Putamen (tissue), 1 donor: Measurements from ENCODE around the gene PPP1R3D.
A peak's percentile ranks its signal among the peaks of the same experiment; 100 is the strongest.

Experiments
- DNase-seq: peaks from one replicate; pipeline ENCODE4 v3.0.0-alpha.2; 2016; ENCODE audit warnings: low spot score

Gene PPP1R3D

DNA sequence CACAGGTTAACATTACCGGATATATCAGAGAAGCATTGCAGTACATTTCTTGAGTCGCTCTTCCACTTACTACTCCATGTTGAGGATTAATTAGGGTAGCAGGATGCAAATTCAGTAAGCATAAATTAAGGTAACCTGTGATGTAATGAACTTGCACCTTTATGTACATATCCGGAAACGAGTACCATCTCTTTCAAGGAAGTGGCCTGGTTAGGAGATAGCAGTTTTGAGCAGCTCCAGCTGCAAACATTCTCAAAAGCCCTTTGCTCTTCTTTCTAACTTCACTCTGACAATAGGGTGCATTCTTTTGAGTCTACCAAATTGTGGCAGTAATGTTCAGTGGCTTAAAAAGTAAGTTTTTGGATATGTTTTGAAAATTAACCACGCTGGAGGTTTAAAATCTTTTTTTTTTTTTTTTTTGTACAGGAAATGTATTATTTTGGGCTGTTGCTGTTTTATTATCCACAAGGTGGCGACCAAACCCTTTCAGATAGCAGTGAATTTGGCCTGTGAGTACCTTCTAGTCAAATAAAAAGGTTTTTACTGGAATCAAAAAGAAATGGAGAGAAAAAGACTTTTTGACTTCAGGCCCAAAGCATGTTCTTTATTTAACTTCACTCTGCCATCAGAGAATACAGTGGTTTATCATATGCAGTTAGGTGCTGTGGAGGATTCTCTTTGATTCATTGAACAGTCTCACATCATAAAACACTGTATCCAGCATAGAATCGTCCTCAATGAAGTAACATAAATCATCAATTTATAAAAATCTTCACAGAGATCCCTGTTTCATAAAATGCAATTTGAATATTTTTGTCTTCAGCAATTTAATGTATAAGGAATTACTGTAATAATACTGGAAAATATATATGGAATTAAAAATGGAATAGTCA, 9.0 kb upstream of the PPP1R3D start:
- DNase-seq = peak; percentile 66

DNA sequence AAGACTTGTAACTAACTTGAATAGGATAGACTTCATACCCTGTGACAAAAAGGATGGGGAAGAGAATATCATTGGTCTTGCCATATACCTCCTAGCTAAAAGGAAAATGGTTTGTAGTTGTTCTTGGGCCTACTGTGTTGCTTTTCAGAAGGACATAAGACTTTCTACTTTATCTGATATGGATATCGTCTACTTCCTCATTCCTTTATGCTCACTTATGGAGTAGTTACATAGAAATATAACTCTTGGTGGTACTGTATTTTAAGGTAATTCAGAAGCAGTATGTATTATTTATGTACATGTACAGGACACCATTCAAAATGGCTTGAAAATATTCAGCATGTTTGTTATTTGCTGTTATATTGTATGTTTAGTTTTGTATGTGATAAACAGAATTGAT, 8.1 kb upstream of the PPP1R3D start:
- no peak for DNase-seq

DNA sequence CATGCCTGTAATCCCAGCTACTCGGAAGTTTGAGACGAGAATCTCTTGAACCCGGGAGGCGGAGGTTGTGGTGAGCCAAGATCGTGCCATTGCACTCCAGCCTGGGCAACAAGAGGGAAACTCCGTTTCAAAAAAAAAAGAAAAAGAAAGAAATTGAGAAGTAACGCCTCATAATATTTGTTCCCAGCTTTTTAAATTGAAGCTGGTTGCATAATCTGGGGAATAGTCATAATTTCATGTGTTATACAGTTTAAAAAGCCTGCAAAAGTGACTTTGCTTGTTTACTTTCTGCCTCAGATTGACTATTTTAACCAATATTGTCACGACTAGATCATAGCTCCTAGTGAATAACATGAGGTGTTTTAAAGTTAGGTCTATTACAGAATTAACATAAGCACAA, 7.3 kb upstream of the PPP1R3D start:
- DNase-seq = no peak

DNA sequence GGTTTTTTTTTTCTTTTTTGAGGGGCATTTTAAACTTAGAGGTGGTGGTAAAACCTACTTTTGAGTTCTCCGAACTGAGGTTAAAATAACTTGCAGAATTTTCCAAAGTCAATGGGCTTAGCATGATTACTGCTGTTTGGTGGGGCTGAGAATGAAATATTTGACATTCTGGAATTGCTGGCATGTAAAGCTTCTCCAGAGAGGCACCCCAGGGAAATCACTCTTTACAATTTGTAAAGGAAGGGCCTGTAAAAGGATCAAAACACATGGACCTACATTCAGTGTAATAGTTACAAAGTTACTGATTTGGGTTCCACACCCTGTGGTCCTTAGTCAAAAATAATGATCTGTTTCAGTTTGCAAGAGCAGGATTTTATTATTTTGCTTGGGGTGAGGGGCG, 5.6 kb upstream of the PPP1R3D start:
- DNase-seq = no peak

DNA sequence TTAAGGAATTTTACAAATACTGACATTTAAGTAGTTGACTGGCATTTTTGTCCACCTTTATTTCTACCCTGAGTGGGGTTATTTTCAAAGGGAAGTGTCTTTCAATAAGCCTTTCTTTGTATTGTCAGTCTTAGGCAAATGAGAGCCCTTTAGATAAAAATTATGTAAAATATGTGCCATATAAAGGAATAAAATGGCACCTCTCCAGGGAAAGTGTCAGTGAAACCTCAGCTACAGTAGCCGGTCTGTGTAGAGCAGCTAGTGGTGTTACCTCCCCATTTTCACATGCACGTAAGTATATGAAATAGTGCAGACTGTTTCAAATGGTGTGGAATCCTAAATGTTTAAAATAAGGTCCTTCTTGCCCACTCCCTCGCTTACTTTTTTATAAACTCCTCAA, 5.1 kb upstream of the PPP1R3D start:
- DNase-seq = no peak

DNA sequence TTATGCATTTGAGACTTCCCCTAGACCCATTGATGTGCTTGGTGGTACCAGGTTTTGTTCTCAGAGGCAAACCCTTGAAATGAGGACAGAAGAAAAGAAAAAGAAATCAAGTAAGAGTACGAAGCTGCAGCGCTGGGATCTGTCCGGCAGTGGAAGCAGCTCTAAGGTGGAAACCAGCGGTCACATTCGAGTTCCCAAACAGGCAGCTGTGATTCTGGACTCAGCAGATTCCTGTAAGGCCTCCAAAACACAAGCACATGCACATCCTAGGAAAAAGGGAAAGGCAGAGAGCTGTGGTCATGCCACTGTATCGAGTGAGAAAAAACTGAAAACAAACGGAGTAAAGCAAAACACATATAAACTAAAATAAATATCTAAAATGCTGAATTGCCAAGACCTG, 4.6 kb upstream of the PPP1R3D start:
- no peak for DNase-seq

DNA sequence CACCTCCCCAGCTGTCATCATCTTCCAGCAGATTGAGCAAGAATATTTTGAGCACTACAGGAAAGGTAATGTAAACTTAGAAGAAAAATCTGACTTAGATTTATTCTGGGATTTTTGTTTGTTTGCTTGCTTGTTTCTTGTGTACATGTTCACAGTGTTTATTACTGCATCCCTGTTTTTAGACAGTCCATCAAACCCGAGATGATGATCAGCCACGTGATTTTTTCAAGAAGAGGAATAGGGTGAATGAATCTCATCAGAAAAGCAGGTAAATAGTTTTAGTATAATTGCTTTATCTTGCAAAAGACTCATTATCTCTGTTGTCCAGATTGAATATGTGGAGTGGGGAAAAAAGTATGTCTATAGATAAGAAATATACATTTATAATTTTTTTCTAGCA, 2.1 kb upstream of the PPP1R3D start:
- no peak for DNase-seq

DNA sequence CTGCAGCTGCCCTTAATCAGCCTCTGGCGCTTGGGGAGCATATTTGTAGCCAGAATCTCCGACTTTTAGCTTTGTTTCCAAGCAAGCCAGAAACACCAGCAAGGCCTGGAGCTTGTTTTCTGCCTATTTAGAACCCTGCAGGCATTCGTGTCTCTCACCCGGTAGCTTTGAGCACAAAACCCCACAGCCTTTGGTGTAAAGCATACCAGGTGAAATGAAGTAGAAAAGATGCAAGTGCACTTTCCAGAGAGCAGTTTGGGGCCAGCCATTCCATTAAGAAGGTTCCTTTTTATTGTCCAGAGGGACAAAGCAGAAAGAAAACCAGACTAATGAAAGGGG, 820 bp upstream of the PPP1R3D start:
- no peak for DNase-seq

DNA sequence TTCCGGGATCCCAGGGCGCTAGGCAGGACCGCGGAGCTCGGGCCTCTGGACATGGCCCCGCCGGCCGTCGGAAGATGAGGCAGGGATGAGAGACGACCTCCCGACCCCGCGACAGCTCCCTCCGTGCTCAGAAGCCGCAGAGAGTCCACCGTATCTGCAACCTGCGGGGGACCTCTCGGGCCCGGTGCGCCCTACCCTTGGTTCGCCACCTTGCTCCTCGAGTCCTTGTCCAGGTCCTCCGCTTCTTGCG, 301 bp downstream of the PPP1R3D start:
- DNase-seq = peak; percentile 29

DNA sequence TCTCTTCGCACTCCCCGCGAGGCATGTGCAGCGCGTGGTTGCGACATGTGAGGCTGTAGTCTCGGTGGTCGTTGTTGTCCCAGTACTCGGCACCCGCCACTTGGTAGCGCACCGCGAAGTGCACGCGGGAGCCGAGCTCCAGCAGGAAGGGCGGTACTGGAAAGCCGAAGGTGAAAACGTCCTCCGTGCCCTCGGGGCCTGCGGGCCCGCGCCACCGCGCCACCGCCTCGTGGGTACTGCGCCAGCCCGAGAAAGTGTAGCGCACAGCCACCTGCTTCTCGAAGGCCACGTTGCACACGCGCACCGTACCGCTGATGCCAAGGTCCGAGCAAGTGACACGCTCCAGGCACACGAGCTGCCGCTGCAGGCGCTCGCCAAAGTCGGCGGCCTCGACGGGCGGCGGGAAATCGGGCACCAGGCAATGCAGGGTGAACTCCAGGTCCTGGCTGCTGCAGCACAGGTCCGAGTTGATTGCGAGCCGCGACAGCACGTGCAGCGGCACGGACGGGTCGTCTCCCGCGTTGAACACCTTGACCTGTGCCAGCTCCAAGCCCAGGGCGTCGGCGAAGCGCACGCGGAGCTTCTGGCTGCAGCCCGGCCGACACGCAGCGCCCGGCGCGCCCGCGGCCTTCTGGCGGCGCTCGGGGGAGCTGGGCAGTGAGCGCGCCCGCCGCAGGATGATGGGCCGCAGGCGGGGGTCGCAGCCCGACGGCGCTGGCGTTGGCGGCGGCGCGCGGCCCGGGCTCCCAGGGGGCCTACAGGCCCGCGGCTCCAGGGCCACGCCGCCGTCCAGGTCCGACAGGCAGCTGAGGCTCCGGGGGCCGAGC, 840 bp downstream of the PPP1R3D start:
- no peak for DNase-seq

DNA sequence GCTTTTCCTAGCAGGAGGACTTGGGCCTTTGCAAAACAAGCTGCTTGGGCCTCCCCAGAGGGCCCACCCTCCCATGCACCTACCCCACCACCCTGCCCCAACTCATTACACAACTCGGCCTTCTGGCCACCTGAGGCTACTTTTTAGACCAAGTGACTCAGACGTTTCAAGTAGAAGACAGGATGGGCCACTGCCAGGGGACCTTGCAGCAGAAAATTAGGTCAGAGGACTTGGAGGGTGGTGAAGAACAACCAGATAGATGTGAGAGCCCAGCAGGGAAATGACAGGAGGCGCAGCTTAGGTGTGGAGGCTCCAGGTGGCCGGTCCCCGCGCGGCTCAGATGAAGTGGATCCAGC, 1.4 kb downstream of the PPP1R3D start:
- DNase-seq = no peak

DNA sequence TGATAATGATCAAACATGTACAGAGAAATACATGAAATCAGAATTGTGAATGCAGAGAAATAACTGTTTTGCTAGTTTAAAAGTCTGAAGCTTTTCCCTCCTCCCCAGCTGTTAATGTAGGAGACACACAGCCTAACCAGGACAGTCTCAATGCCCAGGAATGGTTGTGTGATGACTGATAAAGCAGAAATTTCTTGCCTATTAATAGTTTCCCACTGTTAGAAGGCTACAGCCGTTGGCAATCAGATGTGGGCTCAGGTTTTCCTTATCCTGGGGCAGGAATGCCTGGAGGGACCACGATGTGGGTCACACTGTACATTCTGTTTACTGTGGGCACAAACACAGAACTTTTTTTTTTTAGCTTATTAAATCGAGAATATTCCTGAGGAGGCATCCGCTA, 1.9 kb downstream of the PPP1R3D start:
- DNase-seq = no peak

DNA sequence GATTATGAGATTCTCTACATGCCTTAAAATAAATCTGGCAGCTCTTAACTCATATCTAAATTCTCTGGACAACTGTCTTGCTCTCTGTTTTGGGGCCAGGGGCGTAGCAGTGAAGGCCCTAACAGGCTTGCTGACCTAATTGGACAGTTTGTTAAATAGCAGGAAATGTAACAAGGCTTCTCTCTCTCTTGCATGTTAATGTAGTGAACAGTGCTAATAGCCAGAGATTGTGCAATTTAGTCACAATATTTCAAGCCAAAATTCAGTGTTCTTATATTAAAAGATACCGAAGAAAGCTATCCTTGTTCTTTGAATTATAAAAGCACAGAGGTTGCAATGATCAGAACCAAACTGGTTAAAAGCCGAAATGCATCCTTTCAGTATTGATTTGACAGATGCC, 3.0 kb downstream of the PPP1R3D start:
- DNase-seq = no peak

DNA sequence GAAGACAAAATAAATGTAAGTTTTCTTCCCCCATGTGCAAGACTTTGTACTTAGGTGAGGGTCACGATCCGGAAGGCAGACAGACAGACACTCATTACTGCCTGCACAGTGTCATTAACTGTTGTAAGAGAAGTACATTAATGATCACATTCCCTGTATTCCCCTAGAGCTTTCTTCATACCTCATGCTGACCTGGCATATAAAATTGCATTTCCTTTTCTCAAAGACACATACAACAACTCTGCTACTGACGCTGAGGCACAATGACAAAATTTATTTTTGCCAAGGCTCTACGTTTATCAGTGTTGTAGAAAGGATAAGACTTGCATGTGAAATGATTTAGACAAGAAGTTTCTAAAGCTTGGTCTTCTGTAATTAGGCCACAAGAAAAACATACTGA, 3.7 kb downstream of the PPP1R3D start:
- DNase-seq = no peak

DNA sequence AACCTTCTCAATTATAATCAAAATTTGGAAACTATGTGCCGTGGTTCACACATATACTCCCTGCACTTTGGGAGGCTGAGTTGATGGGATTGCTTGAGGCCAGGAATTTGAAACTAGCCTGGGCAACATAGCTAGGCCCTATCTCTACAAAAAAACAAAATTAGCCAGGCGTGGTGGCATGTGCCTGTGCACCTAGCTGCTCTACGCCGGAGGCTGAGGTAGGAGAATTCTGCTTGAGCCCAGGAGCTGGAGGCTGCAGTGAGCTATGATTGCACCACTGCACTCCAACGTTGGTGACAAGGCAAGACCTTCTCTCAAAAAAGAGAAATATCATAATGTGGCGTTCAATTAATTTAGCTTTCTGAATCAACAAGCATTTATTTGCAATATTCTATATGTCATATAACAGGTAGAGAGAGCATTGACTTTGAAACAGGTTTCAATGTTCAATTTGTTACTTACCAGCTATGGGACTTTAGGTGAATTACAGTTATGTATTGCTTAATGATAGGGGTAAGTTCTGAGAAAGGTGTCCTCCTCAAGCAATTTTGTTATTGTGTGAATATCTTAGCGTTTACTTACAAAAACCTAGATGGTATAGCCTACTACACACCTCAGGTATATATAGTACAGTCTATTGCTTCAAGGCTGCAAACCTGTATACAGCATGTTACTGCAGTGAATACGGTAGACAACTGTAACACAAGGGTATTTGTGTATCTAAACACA, 4.5 kb downstream of the PPP1R3D start:
- DNase-seq = no peak

DNA sequence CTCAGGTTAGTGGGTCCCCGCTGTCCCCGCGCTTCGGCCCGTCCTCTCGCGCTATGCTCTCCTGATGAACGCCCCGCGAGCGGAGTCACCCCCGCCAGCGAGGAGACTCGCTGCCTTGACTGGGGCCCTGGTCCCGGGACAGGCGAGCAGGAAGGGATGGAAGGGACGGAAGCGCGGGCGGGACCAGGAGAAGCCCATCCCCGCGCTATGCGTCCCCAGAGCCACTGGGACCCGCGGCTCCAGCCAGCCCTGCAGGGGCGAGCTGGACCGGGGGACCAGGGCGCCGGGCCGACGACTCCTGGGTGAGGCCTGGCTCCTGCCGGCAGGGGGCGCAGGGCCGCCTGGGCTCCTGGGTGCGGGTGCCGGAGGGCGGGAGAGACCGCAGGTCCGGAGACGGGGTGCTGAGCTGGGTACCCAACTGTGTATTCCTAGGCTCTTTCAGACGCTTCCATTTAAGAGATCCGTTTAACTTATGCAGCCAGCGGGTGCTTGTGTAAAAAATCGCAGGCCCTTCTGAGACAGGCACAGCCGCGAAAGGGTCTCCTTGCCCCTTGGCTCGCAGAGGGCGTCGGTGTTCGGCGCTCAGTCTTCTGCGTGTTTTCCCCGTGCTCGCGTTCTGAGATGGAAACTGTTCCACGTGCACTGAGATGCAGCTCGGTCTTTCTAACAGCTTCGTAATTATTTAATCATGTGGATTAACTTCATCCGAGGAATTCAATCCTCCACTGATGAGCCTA, 6.1 kb downstream of the PPP1R3D start:
- peak; percentile 77 for DNase-seq

DNA sequence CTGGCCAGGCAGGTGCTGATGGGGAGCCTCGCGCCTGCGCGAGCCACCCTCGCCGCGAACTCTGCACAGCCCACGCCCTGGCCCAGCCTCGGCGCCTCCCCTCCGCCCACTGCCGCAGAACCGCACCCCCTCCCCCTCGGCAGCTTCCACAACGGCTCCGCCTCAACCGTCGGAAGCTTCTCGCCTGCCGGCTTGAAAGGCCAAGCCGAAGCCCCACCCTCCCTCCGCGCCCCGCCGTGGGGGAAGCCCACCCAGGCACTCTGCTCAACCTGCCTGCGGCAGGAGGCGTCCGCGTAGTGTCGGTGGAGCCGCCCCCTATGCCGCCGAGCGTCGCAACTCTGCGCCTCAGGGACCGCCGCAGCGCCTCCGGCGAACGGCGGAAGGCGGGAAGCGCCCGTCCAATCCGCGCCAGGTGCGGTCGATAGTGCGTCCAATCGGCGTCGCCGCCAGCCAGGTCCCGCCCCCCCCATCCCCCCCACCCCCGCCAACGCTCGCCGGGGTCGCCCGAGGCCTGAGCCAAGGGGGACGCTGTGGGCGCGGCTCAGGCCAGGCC, 6.7 kb downstream of the PPP1R3D start, which contains the start of gene SYCP2:
SYCP2 (minus strand) TSS at position 342 of the 553 bp plus-strand sequence. CDS start 11,224 bp downstream, outside the sequence.
- DNase-seq = no peak

DNA sequence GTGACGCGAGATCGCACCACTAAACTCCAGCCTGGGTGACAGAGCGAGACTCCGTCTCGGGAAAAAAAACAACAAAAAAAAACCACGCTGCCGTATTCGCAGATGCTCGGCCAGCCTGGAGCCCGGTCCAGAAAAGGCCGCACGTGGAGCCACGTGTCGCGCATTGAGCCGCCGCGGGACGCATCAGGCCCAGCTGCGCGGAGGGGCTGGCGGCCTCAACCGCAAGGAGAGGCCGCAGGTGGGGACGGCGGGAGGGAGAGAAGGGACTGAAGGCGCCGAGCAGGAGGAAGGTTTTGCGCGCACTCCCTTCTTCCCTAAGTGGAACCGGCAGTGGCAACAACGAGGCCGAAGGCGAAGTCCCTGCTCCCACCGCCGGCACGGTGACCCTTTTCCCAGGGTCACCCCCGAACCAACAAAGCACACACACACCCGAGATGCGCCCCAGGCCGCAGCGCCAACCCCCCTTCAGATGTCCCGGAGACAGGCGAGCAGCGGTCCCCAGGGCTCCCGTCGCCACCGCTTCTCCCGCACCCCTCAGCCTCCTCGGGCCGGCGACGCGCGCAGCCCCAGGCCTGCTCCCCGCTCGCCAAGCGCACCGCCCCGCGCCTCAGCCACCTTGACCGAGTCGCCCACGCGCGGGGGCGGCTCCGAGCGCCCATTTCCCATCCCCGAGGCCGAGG, 7.3 kb downstream of the PPP1R3D start:
- no peak for DNase-seq

DNA sequence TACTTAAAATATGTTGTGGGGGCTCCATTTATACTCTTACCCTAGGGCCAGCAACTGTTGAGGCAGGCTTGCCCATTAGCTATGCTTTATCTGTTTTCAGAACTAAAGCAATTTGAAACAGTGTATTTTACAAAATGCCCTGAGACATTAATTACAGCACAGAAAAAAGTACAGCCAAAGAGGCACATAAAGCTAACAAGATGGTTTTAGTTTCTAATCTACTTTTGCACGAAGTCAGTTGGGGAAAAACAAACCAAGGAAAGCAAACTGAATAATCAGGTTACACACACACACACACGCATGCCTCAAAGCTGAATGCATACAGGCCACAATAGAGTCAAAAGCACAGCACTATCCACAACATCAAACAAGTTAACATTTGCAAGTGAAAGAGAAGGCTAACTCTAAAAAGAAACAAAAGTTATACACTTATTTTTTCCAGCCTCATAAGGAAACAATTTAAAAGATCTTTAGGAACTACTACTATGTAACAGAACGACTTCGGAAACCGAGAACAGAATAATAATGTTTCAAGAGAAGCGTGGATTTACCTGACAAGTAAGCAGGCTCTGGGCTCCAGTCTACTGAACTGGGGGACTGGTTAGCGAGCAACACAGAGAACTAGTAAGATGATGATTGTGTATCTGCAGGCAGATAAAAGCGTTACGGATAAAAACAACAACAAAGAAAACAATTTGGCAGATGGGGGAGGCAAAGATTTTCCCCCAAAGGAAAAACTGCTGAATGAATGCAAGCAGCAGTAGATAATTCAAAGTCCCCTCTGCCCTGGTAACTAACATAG, 8.4 kb downstream of the PPP1R3D start:
- no peak for DNase-seq

DNA sequence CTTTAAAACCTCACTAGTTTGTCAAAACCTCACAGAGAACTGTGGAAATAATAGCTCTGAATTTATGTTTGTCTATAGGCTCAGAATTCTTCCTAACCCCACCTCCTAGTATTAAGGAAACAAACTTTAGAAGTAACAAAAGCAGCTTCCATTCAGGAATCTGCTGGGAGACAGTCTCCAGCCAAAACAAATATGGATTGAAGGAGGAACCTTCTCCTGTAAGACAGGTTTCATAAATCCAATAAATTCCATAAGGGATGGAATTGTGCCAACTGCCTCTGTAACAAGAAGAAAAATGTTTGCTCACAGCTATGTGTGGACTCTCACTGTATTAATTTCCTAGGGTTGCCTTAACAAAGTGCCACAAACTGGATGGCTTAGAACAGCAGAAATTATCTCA, 14.2 kb downstream of the PPP1R3D start:
- DNase-seq = no peak

DNA sequence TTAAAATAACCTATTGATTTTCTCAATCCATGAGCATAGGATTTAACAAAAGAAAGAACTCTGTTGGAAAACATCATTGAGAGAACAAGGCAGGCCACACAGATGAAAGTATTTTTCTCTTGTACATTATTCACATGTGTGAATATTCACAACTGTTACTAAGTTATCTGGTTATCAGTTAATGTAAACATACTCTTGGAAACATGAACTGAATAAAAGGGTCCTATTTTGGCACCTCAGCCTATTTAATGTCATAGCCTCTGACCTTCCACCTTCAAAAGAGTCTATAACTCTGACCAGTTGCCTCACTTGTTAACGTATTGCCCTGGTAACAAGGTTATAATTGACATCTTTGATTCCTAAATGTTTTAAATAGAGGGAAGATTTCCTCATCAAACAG, 14.7 kb downstream of the PPP1R3D start:
- DNase-seq = no peak
